GM21529 (cell line): ENCODE measurements around the gene FOXA2.

Experiments used
- ATAC-seq: cut with Tn5 transposase; IDR thresholded peaks from one replicate; pipeline ENCODE4 v1.9.1; 2021; ENCODE audit not compliant: unreplicated experiment

The FOXA2 gene

GRCh38 chr20:22584922-22585785 lies 782 bp upstream of the FOXA2 start:
- ATAC-seq: no peak

- ATAC-seq: no peak
Measured at GRCh38 chr20:22583773-22584521, 425 bp downstream of the FOXA2 start.

- no peak for ATAC-seq
Measured at GRCh38 chr20:22582964-22583772, 1.2 kb downstream of the FOXA2 start.

DNA sequence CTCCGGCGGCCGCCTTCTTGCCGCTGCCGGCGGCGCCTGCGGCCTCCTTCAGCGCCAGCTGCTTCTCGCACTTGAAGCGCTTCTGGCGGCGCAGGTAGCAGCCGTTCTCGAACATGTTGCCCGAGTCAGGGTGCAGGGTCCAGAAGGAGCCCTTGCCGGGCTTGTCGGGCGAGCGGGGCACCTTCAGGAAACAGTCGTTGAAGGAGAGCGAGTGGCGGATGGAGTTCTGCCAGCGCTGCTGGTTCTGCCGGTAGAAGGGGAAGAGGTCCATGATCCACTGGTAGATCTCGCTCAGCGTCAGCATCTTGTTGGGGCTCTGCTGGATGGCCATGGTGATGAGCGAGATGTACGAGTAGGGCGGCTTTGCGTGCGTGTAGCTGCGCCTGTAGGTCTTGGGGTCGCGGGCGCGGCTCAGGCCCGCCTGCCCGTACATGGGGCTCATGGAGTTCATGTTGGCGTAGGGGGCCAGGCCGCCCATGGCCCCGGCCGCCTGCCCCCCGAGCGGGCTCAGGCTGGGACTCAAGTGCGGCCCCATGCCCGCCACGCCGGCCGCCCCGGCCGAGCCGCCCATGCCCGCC lies 1.9 kb downstream of the FOXA2 start:
- ATAC-seq: no peak

DNA sequence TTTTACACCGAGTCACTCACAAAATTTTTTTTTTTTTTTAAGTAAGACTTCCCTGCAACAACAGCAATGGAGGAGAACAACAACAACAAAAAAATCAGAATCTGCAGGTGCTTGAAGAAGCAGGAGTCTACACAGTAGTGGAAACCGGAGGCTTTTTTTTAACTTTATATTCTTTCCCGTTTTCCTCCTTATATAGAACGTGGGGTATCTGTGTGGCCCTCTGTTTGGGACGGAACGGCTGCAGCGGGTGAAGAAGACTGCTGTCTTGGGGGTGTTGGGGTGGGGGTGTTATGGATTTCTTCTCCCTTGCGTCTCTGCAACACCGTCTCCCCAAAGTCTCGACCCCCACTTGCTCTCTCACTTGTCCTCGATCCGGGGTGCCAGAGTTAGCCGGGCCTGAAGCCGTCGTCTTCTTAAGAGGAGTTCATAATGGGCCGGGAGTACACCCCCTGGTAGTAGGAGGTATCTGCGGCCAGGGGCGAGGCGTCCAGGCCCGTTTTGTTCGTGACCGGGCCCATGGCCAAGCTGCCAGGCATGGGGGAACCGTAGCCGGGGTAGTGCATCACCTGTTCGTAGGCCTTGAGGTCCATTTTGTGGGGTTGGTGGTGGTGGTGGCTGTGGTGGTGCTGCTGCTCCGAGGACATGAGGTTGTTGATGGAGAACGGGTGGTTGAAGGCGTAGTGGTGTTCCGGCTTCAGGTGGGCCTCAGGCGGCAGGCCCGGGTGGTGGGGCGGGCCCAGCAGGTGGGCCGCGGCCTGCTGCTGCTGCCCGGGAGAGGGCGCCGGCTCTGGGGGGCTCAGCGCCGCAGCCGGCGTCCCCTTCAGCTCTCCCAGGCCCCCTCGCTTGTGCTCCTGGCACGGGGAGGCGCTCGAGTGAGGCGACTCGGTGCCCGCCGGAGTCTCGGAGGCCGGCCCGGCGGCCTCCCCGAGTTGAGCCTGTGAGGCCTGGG lies 2.7 kb downstream of the FOXA2 start:
- no peak for ATAC-seq

DNA sequence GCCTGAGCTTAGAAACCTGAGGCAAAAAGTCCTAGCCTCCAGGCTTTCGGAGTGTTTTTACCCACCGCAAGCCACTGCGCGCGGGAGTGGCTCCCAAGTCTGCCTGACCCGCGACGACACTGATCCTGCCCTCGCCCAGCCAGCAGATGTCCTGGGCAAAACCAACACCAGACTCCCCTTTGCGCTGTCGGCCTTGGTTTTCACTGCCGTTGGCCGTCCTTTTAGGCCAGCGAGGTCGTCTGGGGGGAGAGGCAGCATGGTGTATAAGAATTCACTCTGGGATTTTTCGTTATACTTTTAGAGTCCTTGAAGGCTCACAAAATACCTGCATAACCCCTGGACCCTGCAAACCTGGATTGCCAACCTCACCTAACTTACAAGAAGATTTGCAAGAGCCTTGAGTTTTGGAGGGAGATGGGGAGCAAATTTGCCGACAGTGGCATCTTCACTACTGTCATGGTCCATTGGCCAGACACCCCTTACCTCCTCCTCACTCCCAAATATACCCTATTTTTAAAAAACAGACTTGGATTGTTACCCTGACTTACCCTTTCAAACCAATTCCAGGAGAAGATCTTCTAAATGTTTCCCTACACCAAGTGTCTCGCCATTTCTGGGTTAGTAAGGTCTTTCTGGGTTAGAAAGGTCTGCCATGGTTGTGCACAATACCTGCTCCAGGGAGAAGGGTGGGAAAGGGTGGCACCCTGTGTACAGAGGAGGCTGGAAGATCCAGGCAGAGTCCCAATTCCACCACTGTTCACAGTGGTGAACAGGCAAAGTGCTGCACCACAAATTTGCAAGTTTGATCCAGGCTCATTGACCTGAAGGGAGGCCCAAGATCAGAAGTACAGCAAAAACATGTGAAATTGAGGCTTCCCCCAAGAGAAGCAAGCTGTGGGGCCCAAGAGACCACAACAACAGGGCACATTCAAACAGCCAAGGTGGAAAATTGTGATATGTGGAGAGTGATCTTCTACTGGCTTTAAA lies 4.4 kb downstream of the FOXA2 start:
- no peak for ATAC-seq

- ATAC-seq: no peak
Measured at GRCh38 chr20:22579119-22579427, 5.3 kb downstream of the FOXA2 start.

DNA sequence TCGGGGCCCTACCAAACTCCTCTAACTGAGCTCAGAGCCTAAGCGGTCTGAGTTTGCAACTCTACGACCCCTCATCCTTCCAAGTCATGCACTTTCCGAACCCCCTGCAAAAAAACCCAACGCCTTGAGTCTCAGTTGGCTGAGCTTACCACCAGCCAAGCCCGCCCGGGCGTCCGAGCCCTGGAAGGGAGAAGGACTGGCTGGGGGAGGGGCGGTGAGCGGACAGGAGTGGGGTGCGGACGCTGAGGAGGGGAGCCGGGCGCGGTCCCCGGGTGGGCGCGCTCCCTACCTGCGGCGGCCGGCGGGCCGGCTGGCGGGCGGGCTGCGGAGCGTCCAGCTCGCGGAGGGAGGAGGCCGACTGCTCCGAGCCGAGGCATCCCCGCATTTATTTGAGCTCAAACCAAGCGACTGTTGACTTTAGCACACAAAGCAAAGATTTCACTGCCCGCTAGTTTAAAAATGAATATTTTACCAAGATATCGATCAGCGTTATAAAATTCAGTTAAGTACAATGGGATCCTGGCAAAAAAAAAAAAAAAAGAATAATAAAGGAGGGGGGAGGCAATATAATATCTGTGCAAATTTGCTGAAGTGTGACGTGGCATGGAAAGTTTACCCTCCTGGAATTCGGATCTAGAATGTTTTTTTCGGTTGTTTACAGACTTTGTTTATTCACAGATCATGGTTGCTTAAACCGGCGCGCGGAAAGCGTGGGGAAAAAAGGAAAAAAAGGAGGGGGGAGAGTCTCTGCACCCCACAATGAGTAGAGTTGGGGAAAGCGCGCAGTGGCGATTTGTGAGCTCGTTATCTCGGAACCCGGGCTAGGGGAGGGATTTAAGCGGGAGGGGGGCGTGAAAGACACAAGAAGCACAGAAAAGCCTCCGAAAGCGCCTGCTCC lies 5.9 kb downstream of the FOXA2 start:
- no peak for ATAC-seq

GRCh38 chr20:22577515-22578220 lies 6.7 kb downstream of the FOXA2 start:
- ATAC-seq: no peak

DNA sequence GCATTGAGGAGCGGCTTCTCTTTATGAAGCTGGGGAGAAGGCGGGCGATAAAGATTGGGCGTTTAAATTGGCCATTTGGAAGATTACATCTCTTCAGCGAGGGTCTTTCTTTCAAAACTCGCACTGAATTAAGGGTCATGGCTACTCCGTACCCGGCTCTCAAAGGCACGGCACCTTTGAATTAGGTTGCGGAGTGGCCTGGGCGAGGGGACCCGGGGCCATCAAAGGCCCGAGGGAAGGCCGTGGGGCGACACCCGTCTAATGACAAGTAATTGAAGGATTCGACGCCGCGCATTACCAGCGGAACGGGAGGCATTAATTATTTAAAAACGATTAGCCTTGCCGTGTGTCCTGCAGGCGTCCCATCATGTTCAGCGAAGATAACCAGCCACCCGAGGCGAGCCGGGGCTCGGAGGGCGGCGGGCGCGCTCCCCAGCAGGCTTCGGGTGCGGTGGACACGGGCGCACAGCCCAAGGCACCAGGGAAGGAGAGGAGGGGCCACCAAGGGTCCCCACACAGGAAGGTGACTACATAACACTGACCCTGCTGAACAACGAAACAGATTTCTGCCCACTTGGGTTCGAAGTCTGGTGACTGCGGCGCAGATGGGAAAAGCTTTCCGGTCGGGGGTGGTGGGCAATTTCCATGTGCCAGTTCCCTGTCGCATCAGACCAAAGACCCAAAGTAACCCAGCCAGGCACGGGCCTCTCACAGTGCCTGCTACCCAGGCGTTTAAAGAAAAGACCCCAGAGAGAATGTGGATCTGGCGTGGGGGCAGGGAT lies 7.4 kb downstream of the FOXA2 start:
- no peak for ATAC-seq

GRCh38 chr20:22576273-22576672 lies 8.1 kb downstream of the FOXA2 start:
- ATAC-seq: no peak

DNA sequence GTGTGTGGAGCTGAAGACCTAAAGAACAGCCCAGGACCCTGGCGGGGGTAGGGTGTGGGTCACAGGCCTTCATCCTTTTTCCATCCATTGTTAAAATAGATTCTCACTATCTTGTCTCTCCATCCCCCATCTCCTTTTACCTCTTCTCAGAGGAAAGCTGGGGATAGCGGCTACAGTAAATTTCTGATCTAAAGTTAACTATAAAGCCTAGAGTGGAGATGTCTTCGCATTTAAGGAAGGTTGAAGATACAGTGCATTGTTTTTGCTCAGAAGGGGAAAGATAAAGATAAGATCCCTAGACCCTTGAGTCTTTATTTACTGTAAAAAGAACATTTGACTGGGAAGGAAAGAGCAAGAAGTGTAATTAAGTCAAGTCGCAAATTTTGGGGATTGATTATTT lies 8.6 kb downstream of the FOXA2 start:
- no peak for ATAC-seq

DNA sequence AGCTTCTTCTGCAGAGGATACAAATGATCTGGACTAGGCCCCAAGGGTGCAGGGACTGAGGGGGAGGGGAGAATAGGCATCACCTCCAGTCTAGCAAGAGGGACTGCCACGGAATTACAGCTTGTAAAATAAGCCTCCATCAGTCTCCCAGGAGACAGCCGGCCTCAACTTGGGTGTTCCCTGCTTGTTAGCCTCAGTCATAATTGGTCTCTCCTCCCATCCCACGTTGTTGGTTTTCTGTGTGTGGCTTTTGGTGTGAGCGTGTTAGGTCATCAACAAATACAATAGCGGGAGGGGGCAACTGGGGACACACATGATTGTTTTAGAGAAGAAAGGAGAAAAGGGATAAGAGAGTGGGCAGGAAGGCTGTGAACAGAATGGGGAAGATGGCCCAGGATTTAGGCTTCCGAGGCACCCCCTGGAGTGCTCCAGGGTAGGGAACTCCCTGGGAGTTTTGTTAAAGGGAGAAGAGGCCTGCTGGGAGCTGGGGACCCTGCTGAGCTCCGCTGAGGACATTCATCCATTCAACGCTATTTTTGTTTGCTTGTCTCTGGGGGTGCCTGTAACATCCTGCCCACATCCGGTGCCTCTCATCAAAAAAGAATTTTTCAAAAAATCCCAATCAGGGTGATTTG lies 9.2 kb downstream of the FOXA2 start:
- ATAC-seq: no peak

DNA sequence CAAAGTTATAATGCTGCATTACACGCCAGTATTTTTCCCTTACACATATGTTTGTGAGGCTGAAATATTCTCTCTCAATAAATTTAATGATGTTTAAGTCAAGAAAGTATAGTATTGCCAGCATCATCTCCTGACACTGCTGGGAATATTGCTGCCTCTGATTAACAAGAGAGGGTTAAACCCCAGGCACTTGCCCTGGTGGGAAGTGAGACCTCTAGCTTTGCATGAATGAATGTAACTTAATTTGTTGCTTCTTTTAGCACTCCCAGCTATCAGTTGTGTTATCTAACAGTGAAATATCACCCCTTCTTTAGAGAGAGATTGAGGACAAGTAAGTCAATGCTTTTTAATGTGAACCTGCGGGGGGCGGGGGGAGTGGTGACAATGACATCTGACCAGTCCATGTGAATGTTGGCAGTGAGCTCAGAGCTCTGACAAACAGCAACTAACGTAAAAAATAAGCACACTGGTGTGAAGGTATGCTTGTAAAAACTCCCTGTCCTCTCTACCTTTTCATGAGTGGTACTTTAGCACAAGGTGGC lies 9.8 kb downstream of the FOXA2 start:
- no peak for ATAC-seq

DNA sequence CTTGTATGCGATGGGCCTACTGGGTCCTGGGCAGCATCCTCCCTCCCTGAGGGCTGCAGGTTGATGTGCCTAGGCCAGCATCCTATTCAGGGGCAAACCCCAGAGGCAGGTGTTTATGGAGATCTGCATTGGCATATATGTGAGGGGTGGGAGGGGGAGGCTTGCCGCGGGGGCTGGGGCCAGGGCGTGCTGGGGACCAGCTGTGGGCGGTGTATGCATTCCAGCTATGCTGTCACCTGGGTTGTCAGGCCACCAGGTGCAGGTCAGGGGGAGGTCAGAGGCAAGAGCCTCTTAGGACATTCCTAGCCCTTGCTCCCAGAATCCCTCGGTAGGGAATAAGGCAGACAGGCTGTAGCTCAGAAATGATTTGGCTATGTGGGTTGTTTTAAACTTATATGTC lies 11.9 kb downstream of the FOXA2 start:
- ATAC-seq: no peak

- ATAC-seq: no peak
Measured at GRCh38 chr20:22572023-22572422, 12.3 kb downstream of the FOXA2 start.
